ENCODE results near the gene MRPS10. TPM values are rescaled to one million over a fixed set of nuclear protein-coding genes. Genes with fewer than 3 reads are reported as not detected.

MRPS10 gene
- total RNA-seq, 1 donor from 2014 or later: 27.3 TPM

DNA sequence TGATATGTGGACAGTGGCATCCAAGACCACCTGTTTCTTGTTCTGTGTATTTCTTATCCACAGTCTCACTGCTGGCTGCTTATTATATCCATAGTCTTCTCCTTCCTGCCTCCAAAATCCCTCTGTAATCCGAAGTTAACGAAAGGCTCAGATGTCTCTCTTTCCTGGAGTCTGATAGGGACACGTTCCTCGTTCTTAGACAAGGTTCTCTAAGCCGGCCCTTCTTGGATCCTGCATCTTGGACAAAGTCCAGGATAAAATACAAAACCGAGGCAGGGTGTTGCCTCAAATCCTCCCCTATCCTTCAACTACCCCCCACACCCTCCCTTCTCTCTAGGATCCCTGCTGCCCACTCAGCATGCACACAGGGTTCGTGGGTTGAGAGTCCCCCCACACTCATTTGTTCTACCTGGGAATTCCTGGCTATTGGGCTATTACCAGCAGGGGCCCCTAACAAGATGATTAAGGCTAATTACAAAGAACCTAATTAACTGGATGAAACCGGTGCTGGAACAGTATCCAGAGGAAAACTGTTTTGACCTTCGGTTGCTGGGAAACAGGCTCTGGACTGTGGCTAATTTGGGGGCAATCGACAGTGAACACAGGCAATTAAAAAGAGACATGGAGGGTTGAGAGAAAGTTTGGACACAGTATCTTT lies 32.7 kb upstream of the MRPS10 start:
- H3K4me3 Mint-ChIP-seq: no peak overlapping the region
- peaks cover 24% of the 10 kb centered on the region for H3K36me3 Mint-ChIP-seq
- H3K27ac Mint-ChIP-seq: no peak overlapping the region

DNA sequence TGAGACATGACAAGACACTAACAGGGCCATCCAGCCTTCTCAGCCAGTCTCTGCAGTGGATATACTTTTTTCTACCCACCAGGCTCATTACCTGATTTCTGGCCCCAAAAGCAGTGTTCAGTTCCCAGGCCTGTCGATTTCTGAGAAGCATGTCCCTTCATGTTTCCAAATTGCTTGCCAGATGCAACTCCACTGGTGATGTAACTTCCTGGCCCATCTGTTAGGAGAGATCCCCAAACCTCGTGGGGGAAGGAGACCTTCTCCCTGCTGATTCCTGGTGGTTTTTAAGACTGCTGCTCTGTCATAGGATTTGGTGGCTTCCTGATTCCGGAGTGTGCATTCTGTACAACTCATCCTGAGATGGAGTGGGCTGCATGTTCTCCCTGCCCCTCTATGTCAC lies 31.6 kb upstream of the MRPS10 start:
- H3K36me3 Mint-ChIP-seq: peaks cover 30% of the 10 kb centered on the region
- DNase-seq (ENCODE audit: extremely low spot score, unreplicated experiment): no peak
- no peak overlapping the region for H3K27ac Mint-ChIP-seq
- H3K4me1 Mint-ChIP-seq (ENCODE audit: unreplicated experiment): peaks cover 23% of the 10 kb centered on the region
- no peak overlapping the region for H3K4me3 Mint-ChIP-seq
- no peaks in the 10 kb centered on the region for H3K27me3 Mint-ChIP-seq
- TF ChIP-seq, protein P1, sequence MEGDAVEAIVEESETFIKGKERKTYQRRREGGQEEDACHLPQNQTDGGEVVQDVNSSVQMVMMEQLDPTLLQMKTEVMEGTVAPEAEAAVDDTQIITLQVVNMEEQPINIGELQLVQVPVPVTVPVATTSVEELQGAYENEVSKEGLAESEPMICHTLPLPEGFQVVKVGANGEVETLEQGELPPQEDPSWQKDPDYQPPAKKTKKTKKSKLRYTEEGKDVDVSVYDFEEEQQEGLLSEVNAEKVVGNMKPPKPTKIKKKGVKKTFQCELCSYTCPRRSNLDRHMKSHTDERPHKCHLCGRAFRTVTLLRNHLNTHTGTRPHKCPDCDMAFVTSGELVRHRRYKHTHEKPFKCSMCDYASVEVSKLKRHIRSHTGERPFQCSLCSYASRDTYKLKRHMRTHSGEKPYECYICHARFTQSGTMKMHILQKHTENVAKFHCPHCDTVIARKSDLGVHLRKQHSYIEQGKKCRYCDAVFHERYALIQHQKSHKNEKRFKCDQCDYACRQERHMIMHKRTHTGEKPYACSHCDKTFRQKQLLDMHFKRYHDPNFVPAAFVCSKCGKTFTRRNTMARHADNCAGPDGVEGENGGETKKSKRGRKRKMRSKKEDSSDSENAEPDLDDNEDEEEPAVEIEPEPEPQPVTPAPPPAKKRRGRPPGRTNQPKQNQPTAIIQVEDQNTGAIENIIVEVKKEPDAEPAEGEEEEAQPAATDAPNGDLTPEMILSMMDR (conservative IDR thresholded peaks at IDR 0.05): no peak
- no peaks in the 10 kb centered on the region for H3K9me3 Mint-ChIP-seq

More for the DNA sequence above, 32.7 kb upstream of the MRPS10 start:
- no peak for DNase-seq (ENCODE audit: extremely low spot score, unreplicated experiment)
- peaks cover 23% of the 10 kb centered on the region for H3K4me1 Mint-ChIP-seq (ENCODE audit: unreplicated experiment)
- no peaks in the 10 kb centered on the region for H3K9me3 Mint-ChIP-seq
- TF ChIP-seq, protein P1 (conservative IDR thresholded peaks at IDR 0.05): no peak
- H3K27me3 Mint-ChIP-seq: no peaks in the 10 kb centered on the region

DNA sequence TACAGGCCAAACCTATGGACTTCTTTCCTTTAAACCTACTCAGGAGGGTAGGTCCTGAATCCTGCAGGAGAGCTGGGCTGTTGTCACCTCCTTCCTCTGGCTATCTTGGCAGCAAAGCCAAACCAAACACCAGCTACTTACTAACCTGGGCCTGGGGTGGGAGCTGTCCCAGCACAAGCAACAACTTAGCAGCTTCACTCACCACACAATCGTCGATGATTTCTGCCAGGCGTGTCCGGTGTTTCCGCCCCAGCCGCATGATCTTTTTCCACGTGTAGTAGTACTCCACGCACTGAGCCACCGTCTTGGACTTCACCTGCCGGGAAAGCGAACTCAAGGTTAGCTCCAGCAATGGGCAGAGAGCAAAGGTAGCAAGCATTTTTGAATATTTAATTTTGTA lies 25.4 kb upstream of the MRPS10 start:
- Mint-ChIP-seq H3K27ac (no peak overlapping the region), H3K4me1 (ENCODE audit: unreplicated experiment) (no peaks in the 10 kb centered on the region), H3K27me3 (no peaks in the 10 kb centered on the region), H3K4me3 (no peak overlapping the region), H3K36me3 (peaks cover 28% of the 10 kb centered on the region), H3K9me3 (no peaks in the 10 kb centered on the region)
- TF ChIP-seq, protein P1 (conservative IDR thresholded peaks at IDR 0.05): no peak
- no peak for DNase-seq (ENCODE audit: extremely low spot score, unreplicated experiment)

DNA sequence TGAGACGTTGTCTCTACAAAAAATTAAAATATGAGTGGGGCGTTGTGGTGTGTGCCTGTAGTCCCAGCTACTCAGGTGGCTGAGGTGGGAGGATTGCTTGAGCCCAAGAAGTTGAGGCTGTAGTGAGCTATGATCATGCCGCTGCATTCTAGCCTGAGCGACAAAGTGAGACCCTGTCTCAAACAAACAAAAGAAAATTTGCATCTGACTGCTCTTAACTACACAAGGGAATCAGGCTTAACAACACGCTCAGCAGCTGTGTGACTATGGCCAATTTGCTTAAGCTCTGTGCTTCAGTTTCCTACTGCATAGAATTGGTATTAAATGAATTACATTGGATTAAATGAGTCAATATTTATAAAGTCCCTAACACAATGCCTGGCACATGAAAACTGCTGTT lies 24.3 kb upstream of the MRPS10 start:
- TF ChIP-seq, protein P1 (conservative IDR thresholded peaks at IDR 0.05): no peak
- Mint-ChIP-seq H3K4me1 (ENCODE audit: unreplicated experiment) (no peaks in the 10 kb centered on the region), H3K27ac (no peak overlapping the region), H3K27me3 (no peaks in the 10 kb centered on the region), H3K36me3 (peaks cover 31% of the 10 kb centered on the region), H3K9me3 (no peaks in the 10 kb centered on the region), H3K4me3 (no peak overlapping the region)
- no peak for DNase-seq (ENCODE audit: extremely low spot score, unreplicated experiment)

DNA sequence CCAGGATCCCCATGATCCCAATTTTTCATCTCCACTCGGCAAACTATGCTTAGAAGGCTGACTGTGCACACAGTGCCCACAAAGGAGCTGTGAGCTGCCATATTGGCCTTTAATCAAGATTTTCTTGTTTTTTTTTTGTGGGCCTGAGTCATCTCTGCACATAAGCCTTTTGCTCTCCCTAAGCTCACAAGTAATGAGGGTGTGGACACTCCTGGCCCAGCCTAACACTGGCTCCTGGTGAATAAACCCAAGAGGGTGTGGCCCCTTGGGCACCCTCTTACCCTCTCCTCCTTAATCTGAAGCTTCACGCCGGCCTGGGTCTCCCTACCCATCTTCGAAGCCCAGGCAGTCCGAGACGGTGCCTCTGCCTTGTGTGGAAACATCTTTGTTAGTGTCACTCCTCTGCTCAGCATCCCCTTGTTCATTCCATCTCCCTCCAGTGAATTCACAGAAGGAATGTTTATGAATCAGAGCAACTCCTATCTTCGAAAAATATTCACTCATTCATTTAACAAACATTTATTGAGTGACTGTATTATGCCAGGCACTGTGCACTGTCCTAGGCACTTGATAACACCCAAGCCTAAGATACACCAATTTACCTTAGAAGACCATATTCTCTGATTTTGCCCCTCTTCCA lies 22.2 kb upstream of the MRPS10 start:
- Mint-ChIP-seq H3K27ac (peak overlapping the region; percentile 76), H3K27me3 (no peaks in the 10 kb centered on the region), H3K4me3 (no peak overlapping the region), H3K9me3 (no peaks in the 10 kb centered on the region), H3K36me3 (peaks cover 39% of the 10 kb centered on the region), H3K4me1 (ENCODE audit: unreplicated experiment) (no peaks in the 10 kb centered on the region)
- TF ChIP-seq, protein P1 (conservative IDR thresholded peaks at IDR 0.05): no peak
- DNase-seq (ENCODE audit: extremely low spot score, unreplicated experiment): no peak

All from type B pancreatic cell (in vitro differentiated cells).